Tibial nerve (tissue), 4 donors: ENCODE data around the gene GNAQ.

ENCODE experiments used
- EP300 ChIP-seq, 2 donors: sonication (generic); formaldehyde crosslinking; IDR thresholded peaks; one replicate each; pipeline ENCODE4 v1.6.1; 2017; ENCODE audit warnings: antibody characterized with exemption in 2 of 2, mild to moderate bottlenecking in 1 of 2
- POLR2A ChIP-seq, 2 donors: fragments of 450-650 bp; IDR thresholded peaks; one replicate each; pipeline ENCODE4 v1.6.1; 2017; ENCODE audit warnings: antibody characterized with exemption in 2 of 2, mild to moderate bottlenecking in 2 of 2, moderate library complexity in 2 of 2
- TF ChIP-seq, protein P1 (sequence below), 5 experiments: fragments of 200-600 bp in 3 of 5; fragments of 450-650 bp in 2 of 5; sonication (generic) in 3 of 5; IDR thresholded peaks; one replicate each; pipeline ENCODE4 v1.5.1; 2016 to 2019; ENCODE audit warnings: antibody characterized with exemption in 5 of 5, mild to moderate bottlenecking in 3 of 5, moderate library complexity in 2 of 5

DNA sequence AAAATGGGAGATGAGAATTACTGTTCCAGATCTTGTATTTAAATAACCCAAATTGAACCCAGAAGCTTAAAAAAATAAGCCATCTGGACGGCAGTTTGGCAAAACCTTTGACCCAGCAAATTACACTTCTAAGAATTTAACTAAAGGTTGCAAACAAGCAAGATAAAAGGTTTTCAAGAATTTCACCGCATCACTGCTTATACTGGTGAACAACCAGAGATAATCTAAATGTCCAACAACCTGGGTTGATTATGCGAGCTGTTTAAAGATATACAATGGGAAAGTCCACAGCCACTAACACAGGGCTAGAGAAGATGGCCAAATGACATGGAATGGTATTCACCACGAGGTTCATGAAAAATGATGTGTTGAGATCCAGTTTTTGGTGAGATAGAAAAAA, 149.3 kb downstream of the GNAQ start:
- no peak for TF ChIP-seq POLR2A (IDR thresholded peaks at IDR 0.05)
- no peak for TF ChIP-seq EP300 (IDR thresholded peaks at IDR 0.05)
- TF ChIP-seq, protein P1, sequence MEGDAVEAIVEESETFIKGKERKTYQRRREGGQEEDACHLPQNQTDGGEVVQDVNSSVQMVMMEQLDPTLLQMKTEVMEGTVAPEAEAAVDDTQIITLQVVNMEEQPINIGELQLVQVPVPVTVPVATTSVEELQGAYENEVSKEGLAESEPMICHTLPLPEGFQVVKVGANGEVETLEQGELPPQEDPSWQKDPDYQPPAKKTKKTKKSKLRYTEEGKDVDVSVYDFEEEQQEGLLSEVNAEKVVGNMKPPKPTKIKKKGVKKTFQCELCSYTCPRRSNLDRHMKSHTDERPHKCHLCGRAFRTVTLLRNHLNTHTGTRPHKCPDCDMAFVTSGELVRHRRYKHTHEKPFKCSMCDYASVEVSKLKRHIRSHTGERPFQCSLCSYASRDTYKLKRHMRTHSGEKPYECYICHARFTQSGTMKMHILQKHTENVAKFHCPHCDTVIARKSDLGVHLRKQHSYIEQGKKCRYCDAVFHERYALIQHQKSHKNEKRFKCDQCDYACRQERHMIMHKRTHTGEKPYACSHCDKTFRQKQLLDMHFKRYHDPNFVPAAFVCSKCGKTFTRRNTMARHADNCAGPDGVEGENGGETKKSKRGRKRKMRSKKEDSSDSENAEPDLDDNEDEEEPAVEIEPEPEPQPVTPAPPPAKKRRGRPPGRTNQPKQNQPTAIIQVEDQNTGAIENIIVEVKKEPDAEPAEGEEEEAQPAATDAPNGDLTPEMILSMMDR (IDR thresholded peaks at IDR 0.05), result no peak
